Measurements from ENCODE around the gene CDCP1.

DNA sequence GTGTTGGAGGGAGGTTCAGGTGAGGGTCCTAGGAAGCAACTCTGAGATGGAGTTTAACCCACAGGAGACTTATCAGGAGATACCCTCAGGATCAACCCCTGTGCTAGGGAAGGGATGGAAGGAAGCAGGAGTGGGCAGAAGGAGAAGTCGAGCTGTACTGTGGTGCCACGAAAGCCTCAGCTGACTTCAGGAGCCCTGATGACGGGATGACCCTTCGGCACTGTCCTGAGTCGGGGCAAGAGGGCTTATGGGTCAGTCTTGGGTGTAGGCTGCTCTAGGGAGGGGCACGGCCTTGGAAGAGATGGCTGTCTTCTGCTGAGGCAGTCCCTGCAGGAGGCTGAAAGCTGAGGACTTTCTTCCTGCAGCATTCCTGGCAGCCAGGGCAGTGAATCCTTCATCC, 112.4 kb downstream of the CDCP1 start:
- TF ChIP-seq CTCF (IDR thresholded peaks at IDR 0.05; ENCODE audit: insufficient read depth, low read length) = no peak
- no peak for TF ChIP-seq POLR2AphosphoS5 (IDR thresholded peaks at IDR 0.05; ENCODE audit: low read depth)
- no peak for TF ChIP-seq GABPA (IDR thresholded peaks at IDR 0.05; ENCODE audit: low read depth)
- no peak for TF ChIP-seq SPI1 (IDR thresholded peaks at IDR 0.05; ENCODE audit: borderline replicate concordance, low read depth)
- TF ChIP-seq, protein P1, sequence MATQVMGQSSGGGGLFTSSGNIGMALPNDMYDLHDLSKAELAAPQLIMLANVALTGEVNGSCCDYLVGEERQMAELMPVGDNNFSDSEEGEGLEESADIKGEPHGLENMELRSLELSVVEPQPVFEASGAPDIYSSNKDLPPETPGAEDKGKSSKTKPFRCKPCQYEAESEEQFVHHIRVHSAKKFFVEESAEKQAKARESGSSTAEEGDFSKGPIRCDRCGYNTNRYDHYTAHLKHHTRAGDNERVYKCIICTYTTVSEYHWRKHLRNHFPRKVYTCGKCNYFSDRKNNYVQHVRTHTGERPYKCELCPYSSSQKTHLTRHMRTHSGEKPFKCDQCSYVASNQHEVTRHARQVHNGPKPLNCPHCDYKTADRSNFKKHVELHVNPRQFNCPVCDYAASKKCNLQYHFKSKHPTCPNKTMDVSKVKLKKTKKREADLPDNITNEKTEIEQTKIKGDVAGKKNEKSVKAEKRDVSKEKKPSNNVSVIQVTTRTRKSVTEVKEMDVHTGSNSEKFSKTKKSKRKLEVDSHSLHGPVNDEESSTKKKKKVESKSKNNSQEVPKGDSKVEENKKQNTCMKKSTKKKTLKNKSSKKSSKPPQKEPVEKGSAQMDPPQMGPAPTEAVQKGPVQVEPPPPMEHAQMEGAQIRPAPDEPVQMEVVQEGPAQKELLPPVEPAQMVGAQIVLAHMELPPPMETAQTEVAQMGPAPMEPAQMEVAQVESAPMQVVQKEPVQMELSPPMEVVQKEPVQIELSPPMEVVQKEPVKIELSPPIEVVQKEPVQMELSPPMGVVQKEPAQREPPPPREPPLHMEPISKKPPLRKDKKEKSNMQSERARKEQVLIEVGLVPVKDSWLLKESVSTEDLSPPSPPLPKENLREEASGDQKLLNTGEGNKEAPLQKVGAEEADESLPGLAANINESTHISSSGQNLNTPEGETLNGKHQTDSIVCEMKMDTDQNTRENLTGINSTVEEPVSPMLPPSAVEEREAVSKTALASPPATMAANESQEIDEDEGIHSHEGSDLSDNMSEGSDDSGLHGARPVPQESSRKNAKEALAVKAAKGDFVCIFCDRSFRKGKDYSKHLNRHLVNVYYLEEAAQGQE (IDR thresholded peaks at IDR 0.05; ENCODE audit: insufficient replicate concordance, low read depth) = no peak
